SK-N-SH treated with all-trans-retinoic acid at 6 μM for 48 hours (cell line): ENCODE measurements around the gene MFN2.

ENCODE experiments used
- ARNTL ChIP-seq: fragments of 450-650 bp; formaldehyde crosslinking; IDR thresholded peaks from 2 replicates; pipeline ENCODE4 v1.5.0; 2020; ENCODE audit warnings: low read depth, mild to moderate bottlenecking, moderate library complexity, borderline replicate concordance
- CSRNP3 ChIP-seq: fragments of 250-450 bp; sonication (Bioruptor Pico); IDR thresholded peaks from 2 replicates; pipeline ENCODE4 v1.5.1; 2021; ENCODE audit warnings: mild to moderate bottlenecking, moderate library complexity
- GLIS3 ChIP-seq: fragments of 250-450 bp; sonication (Bioruptor Pico); IDR thresholded peaks from 2 replicates; pipeline ENCODE4 v1.5.0; 2020; ENCODE audit warnings: mild to moderate bottlenecking, moderate library complexity
- OSR1 ChIP-seq: fragments of 250-450 bp; sonication (Bioruptor Pico); IDR thresholded peaks from 2 replicates; pipeline ENCODE4 v1.8.0; 2022; ENCODE audit warnings: moderate library complexity, mild to moderate bottlenecking, inconsistent platforms
- RARB ChIP-seq: fragments of 250-450 bp; sonication (Bioruptor Pico); IDR thresholded peaks from 2 replicates; pipeline ENCODE4 v1.8.0; 2021; ENCODE audit warnings: mild to moderate bottlenecking, moderate library complexity
- SNAI2 ChIP-seq: fragments of 250-450 bp; sonication (Bioruptor Pico); IDR thresholded peaks from 2 replicates; pipeline ENCODE4 v1.5.0; 2020; ENCODE audit warnings: mild to moderate bottlenecking, moderate library complexity
- ZC3H10 ChIP-seq: fragments of 250-450 bp; sonication (Bioruptor Pico); IDR thresholded peaks from 2 replicates; pipeline ENCODE4 v1.5.1; 2021; ENCODE audit warnings: mild to moderate bottlenecking, moderate library complexity
- ZFP3 ChIP-seq: fragments of 250-450 bp; sonication (Bioruptor Pico); IDR thresholded peaks from 2 replicates; pipeline ENCODE4 v1.5.0; 2020; ENCODE audit warnings: mild to moderate bottlenecking, moderate library complexity
- ZFP30 ChIP-seq: fragments of 450-650 bp; formaldehyde crosslinking; IDR thresholded peaks from 2 replicates; pipeline ENCODE4 v1.5.0; 2022; ENCODE audit warnings: mild to moderate bottlenecking, moderate library complexity
- ZNF8 ChIP-seq: fragments of 450-650 bp; formaldehyde crosslinking; IDR thresholded peaks from 2 replicates; pipeline ENCODE4 v1.5.0; 2020; ENCODE audit warnings: mild to moderate bottlenecking, moderate library complexity
- TF ChIP-seq, protein P1 (sequence below): fragments of 250-450 bp; sonication (Bioruptor Pico); IDR thresholded peaks from 2 replicates; pipeline ENCODE4 v1.8.0; 2020; ENCODE audit warnings: mild to moderate bottlenecking, moderate library complexity, borderline replicate concordance
- TF ChIP-seq, protein P2 (sequence below): fragments of 250-450 bp; sonication (Bioruptor Pico); IDR thresholded peaks from 2 replicates; pipeline ENCODE4 v1.5.1; 2020; ENCODE audit warnings: low read depth, mild to moderate bottlenecking, moderate library complexity

DNA sequence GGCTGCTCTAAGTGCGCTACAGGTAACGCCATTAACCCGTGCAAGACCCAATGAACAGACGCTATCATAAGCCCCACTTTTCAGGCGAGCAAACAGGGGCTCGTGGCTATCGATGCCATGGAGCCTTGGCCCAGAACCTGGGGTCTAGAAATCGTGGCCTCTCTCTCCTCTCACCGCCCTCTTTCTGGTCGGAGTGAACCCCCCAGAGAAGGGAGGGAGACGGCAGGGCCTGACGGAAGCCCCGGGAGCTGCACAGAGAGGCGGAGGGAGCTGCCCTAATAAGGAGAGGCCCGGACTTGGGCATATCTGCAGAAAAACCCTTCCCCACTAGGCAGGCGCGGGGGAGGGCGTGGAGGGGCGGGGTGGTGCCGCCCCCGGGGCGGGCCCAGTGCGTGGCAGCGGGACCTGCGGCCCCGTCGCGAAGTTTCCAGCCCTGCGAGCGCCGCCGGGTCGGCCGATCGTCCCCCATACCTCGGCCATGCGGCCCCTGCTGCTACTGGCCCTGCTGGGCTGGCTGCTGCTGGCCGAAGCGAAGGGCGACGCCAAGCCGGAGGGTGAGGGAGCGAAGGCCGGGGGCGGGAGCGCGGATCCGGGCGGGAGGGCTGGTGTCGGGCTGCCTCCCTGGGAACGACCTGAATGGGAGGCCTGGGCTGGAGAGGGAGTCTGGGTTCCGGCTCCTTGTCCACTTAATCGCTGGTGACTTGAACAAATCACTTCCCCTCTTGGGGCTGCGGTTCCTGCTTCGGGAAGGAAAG, 45.8 kb upstream of the MFN2 start, which contains the start of gene PLOD1:
- no peak for TF ChIP-seq RARB (CRISPR knock-in tag)
- TF ChIP-seq, protein P1, sequence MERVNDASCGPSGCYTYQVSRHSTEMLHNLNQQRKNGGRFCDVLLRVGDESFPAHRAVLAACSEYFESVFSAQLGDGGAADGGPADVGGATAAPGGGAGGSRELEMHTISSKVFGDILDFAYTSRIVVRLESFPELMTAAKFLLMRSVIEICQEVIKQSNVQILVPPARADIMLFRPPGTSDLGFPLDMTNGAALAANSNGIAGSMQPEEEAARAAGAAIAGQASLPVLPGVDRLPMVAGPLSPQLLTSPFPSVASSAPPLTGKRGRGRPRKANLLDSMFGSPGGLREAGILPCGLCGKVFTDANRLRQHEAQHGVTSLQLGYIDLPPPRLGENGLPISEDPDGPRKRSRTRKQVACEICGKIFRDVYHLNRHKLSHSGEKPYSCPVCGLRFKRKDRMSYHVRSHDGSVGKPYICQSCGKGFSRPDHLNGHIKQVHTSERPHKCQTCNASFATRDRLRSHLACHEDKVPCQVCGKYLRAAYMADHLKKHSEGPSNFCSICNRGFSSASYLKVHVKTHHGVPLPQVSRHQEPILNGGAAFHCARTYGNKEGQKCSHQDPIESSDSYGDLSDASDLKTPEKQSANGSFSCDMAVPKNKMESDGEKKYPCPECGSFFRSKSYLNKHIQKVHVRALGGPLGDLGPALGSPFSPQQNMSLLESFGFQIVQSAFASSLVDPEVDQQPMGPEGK: no peak
- TF ChIP-seq ZFP3 (CRISPR knock-in tag): no peak
- TF ChIP-seq, protein P2, sequence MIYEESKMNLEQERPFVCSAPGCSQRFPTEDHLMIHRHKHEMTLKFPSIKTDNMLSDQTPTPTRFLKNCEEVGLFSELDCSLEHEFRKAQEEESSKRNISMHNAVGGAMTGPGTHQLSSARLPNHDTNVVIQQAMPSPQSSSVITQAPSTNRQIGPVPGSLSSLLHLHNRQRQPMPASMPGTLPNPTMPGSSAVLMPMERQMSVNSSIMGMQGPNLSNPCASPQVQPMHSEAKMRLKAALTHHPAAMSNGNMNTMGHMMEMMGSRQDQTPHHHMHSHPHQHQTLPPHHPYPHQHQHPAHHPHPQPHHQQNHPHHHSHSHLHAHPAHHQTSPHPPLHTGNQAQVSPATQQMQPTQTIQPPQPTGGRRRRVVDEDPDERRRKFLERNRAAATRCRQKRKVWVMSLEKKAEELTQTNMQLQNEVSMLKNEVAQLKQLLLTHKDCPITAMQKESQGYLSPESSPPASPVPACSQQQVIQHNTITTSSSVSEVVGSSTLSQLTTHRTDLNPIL: no peak
- TF ChIP-seq ZNF8 (CRISPR knock-in tag): no peak
- no peak for TF ChIP-seq ARNTL (CRISPR knock-in tag)
- TF ChIP-seq CSRNP3: no peak
- no peak for TF ChIP-seq ZFP30 (CRISPR knock-in tag)
- TF ChIP-seq GLIS3 (CRISPR knock-in tag): no peak
- TF ChIP-seq SNAI2 (CRISPR knock-in tag): no peak
- TF ChIP-seq OSR1: no peak
- no peak for TF ChIP-seq ZC3H10 (CRISPR knock-in tag)
